Colonic mucosa (tissue), 4 donors: ENCODE measurements around the gene ASF1A. TPM values are rescaled to one million over a fixed set of nuclear protein-coding genes. Genes with fewer than 3 reads are reported as not detected.

Experiments used
- DNase-seq: peaks from one replicate; pipeline ENCODE4 v3.0.0-alpha.2; 2020
- H3K27ac ChIP-seq: fragments of 200-600 bp; one replicate; pipeline ENCODE4 v1.8.0; 2021
- H3K27me3 ChIP-seq: fragments of 200-600 bp; one replicate; pipeline ENCODE4 v1.8.0; 2021
- H3K36me3 ChIP-seq: fragments of 200-600 bp; one replicate; pipeline ENCODE4 v1.8.0; 2021
- H3K4me1 ChIP-seq: fragments of 200-600 bp; one replicate; pipeline ENCODE4 v1.8.0; 2021; ENCODE audit warnings: mild to moderate bottlenecking
- H3K4me3 ChIP-seq: fragments of 200-600 bp; one replicate; pipeline ENCODE4 v1.8.0; 2021
- H3K9ac ChIP-seq, 2 donors: one replicate each; pipeline ENCODE4 v1.7.0; 2013; ENCODE audit warnings: control low read depth in 2 of 2, low read depth in 2 of 2, low read length in 2 of 2
- H3K9me3 ChIP-seq: fragments of 200-600 bp; one replicate; pipeline ENCODE4 v1.8.0; 2021
- CTCF ChIP-seq: fragments of 200-600 bp; IDR thresholded peaks from one replicate; pipeline ENCODE4 v1.8.0; 2022; ENCODE audit warnings: antibody characterized with exemption, mild to moderate bottlenecking
- intact Hi-C: fragments of 100-400 bp; cut with DNase I; formaldehyde crosslinking; loops from one replicate; pipeline ENCODE4 v1.14.1; 2022
- total RNA-seq, 2 donors: library from RNA; stranded (reverse); fragmentation: NEBNext Ultra II Directional in 1 of 2; extraction: Animal tissue kit (Norgen Biotek cat#: 25700) in 1 of 2; gene quantifications; one replicate each; pipeline ENCODE4 v1.2.1, GENCODE V29; 2021
- donor health status: healthy.
- donor health status: DM: no; HTN: no; CAD: no.
- donor health status: DM: no; HTN: no; CAD: no.

The ASF1A gene
- total RNA-seq, 2 donors from 2014 or later = 17.7 to 20.4 TPM

GRCh38 chr6:118935331-118935668 lies 41.3 kb downstream of the ASF1A start:
- intact Hi-C loops = no loop called here
- H3K36me3 ChIP-seq = no peaks in the 10 kb centered on the region
- TF ChIP-seq CTCF = no peak
- no peaks in the 10 kb centered on the region for H3K4me1 ChIP-seq
- no peak for DNase-seq
- peak overlapping the region; percentile 51 to 84 for H3K9ac ChIP-seq
- no peaks in the 10 kb centered on the region for H3K9me3 ChIP-seq
- peak overlapping the region; percentile 77 for H3K4me3 ChIP-seq
- no peaks in the 10 kb centered on the region for H3K27me3 ChIP-seq
- peak overlapping the region; percentile 98 for H3K27ac ChIP-seq

- DNase-seq = no peak
- H3K27me3 ChIP-seq = no peaks in the 10 kb centered on the region
- no peak for TF ChIP-seq CTCF
- no peaks in the 10 kb centered on the region for H3K9me3 ChIP-seq
- intact Hi-C loops = no loop called here
- H3K4me3 ChIP-seq = no peak overlapping the region
- no peaks in the 10 kb centered on the region for H3K4me1 ChIP-seq
- no peak overlapping the region for H3K27ac ChIP-seq
- no peak overlapping the region for H3K9ac ChIP-seq
- no peaks in the 10 kb centered on the region for H3K36me3 ChIP-seq
These were observed 42.2 kb downstream of the ASF1A start for GRCh38 chr6:118935978-118936703.

GRCh38 chr6:118939683-118940082 lies 45.7 kb downstream of the ASF1A start:
- Histone ChIP-seq H3K9ac (no peak overlapping the region), H3K36me3 (no peaks in the 10 kb centered on the region), H3K4me3 (no peak overlapping the region), H3K4me1 (no peaks in the 10 kb centered on the region), H3K27me3 (no peaks in the 10 kb centered on the region), H3K9me3 (no peaks in the 10 kb centered on the region), H3K27ac (no peak overlapping the region)
- no peak for TF ChIP-seq CTCF
- no peak for DNase-seq
- intact Hi-C loops = no loop called here

GRCh38 chr6:118940770-118941169 lies 46.8 kb downstream of the ASF1A start:
- no peaks in the 10 kb centered on the region for H3K27me3 ChIP-seq
- H3K27ac ChIP-seq = no peak overlapping the region
- TF ChIP-seq CTCF = no peak
- H3K36me3 ChIP-seq = no peaks in the 10 kb centered on the region
- no peaks in the 10 kb centered on the region for H3K9me3 ChIP-seq
- no peak for DNase-seq
- no peaks in the 10 kb centered on the region for H3K4me1 ChIP-seq
- intact Hi-C loops = no loop called here
- no peak overlapping the region for H3K9ac ChIP-seq
- H3K4me3 ChIP-seq = no peak overlapping the region

- Histone ChIP-seq H3K27ac (no peak overlapping the region), H3K4me3 (no peak overlapping the region), H3K4me1 (no peaks in the 10 kb centered on the region), H3K9me3 (no peaks in the 10 kb centered on the region), H3K27me3 (no peaks in the 10 kb centered on the region), H3K9ac (no peak overlapping the region), H3K36me3 (no peaks in the 10 kb centered on the region)
- intact Hi-C loops = no loop called here
- no peak for TF ChIP-seq CTCF
- DNase-seq = no peak
These were observed 51.3 kb downstream of the ASF1A start for GRCh38 chr6:118945217-118945616.
